ENCODE measurements around the gene SOX6.

GRCh38 chr11:16363706-16364105, 7.4 kb upstream of the SOX6 start:
- TF ChIP-seq CTCF (conservative IDR thresholded peaks at IDR 0.05 in 1 of 2, IDR thresholded peaks at IDR 0.05 in 1 of 2; ENCODE audit: extremely low read depth in 1 of 2, insufficient read depth in 1 of 2, low read depth in 1 of 2, low read length in 2 of 2): no peak
- TF ChIP-seq EZH2 (IDR thresholded peaks at IDR 0.05; ENCODE audit: borderline replicate concordance, low read length): no peak

Measured in mammary epithelial cell (primary cell).